Fibroblast of the aortic adventitia (primary cell): Measurements from ENCODE around the gene ZDHHC9. TPM values are rescaled to one million over a fixed set of nuclear protein-coding genes. Genes with fewer than 3 reads are reported as not detected.

Source experiments
- DNase-seq: peaks from one replicate; pipeline ENCODE4 v3.0.0-alpha.2; 2010; ENCODE audit warnings: low read depth
- H3K4me3 ChIP-seq: 2 replicates; pipeline ENCODE4 v1.5.1; 2011; ENCODE audit warnings: low read depth, mild to moderate bottlenecking, control low read depth, low read length, moderate library complexity
- total RNA-seq: library from RNA; depleted of rRNA; stranded (reverse); fragments of >200 nt; gene quantifications from 2 replicates; pipeline ENCODE4 v1.2.3, GENCODE V29; 2012; ENCODE audit warnings: low replicate concordance
- TF ChIP-seq, protein P1 (sequence below): IDR thresholded peaks from 2 replicates; pipeline ENCODE4 v1.5.1; 2011; ENCODE audit warnings: mild to moderate bottlenecking, low read length, control low read depth, inconsistent platforms; ENCODE audit not compliant: insufficient read depth

ZDHHC9 gene
- total RNA-seq, 1 donor, result 37.1 TPM

DNA sequence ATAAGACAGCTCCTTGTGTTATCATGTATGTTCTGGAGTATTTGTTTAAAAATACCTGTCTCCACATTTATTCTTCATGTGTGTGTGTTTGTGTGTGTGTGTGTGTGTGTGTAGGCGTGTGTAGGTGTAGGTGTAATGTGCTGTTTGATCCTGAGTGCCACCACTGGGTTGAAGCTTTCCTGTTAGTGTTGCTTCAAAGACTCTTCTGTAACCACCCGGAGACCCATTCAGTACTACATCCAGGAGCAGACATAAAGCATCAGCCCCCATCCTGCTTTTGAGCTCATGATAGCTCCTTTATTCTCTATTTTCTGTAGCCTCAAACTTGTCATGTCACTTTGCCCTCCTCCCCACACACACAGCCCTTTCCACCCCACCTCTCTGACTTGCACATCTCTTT is 3.0 kb upstream of the ZDHHC9 start:
- DNase-seq, result no peak
- no peak overlapping the region for H3K4me3 ChIP-seq
- TF ChIP-seq, protein P1, sequence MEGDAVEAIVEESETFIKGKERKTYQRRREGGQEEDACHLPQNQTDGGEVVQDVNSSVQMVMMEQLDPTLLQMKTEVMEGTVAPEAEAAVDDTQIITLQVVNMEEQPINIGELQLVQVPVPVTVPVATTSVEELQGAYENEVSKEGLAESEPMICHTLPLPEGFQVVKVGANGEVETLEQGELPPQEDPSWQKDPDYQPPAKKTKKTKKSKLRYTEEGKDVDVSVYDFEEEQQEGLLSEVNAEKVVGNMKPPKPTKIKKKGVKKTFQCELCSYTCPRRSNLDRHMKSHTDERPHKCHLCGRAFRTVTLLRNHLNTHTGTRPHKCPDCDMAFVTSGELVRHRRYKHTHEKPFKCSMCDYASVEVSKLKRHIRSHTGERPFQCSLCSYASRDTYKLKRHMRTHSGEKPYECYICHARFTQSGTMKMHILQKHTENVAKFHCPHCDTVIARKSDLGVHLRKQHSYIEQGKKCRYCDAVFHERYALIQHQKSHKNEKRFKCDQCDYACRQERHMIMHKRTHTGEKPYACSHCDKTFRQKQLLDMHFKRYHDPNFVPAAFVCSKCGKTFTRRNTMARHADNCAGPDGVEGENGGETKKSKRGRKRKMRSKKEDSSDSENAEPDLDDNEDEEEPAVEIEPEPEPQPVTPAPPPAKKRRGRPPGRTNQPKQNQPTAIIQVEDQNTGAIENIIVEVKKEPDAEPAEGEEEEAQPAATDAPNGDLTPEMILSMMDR, result no peak

DNA sequence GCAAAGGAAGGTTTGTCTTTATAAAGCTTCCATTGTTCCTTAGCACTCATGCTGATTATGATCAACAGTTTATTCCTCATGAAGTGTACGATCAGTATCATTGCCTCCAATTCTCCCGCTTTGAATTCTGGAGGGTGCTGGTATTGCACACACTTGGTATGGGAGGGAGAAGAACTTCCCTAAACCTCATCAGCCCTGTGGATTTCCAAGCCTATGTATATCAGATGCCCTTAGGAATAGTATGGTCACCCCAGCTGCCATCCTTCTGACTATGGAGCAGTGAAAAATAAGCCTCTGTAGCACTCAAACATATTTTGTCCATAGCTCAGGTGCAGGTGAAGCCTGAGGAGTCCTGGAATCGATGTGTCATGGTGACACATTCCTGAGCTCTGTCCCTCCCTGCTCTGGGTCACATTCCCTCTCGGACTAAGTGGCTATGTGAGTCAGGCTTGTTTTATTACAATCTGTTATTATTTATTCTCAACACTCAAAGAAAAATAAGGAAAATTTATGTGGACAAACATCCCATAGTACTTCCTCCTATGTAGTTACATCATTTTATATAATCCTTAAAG is 2.0 kb upstream of the ZDHHC9 start:
- no peak overlapping the region for H3K4me3 ChIP-seq
- DNase-seq, result no peak
- TF ChIP-seq, protein P1, result no peak

DNA sequence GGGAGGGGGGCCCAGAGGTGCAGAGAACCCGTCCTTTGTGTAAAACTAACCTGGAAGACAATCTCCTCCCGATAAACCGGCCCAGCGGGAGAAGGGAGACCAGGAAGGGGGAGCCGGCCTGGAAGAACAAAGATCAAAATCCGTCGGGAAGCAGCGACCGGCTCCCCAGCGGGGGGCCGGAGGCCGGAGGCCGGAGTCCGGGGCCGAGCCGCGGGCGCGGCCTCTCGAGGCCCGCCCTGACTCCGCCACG is 552 bp downstream of the ZDHHC9 start:
- DNase-seq, result no peak
- peak overlapping the region; percentile 72 for H3K4me3 ChIP-seq
- TF ChIP-seq, protein P1, result no peak

DNA sequence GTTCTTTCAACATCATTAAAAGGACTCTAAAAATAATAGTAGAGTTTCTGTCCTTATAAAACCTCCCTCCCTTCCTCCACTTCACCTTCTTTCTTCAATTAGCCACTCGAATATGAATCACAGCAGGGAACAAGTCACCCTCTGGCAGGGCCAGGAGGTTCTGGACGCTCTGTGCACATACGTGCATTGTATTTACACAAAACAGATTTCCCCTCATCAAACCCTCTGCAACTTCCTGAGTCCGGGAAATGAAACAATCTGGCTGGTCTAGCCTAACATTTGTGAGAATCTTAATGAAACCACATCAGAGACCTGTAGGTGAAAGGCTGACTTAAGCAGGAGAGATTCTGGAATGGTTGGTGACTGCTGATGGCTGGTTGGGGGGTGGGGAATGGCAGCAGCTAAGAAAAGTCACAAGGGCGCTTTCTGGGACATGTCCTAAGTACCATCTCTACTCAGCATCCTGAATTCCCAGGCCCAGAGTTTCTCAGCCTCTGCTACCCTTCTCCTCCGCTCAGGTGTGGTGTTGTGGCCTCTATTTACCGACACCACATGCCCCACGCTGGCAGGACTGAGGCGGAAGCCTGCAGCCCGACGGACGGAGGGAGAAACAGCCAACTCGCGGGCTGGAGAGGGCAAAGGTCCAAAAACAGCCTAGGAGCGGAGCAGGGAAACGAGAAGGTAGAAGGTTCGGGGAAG is 1.0 kb downstream of the ZDHHC9 start:
- TF ChIP-seq, protein P1, result no peak
- peak overlapping the region; percentile 72 for H3K4me3 ChIP-seq
- peak; percentile 58 for DNase-seq

DNA sequence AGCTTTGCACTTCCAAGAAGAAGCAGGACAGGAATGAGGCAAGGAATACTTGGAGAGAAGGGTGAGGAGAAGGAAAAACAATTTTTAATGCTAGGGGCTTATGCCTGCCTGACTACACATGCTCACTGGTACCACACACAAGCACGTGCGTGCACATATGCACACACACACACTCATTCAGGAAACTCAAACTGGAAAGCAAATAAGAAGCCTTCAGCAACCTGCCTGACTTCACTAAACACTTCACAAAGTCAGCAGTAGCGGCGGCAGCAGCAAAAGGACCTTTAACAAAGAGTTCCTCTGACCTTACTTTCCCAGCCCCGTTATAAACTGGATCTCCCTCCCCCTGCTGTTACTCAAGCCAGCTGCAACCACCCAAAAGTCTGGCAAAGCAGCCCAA is 3.3 kb downstream of the ZDHHC9 start:
- TF ChIP-seq, protein P1, result no peak
- peak overlapping the region; percentile 37 for H3K4me3 ChIP-seq
- DNase-seq, result no peak

DNA sequence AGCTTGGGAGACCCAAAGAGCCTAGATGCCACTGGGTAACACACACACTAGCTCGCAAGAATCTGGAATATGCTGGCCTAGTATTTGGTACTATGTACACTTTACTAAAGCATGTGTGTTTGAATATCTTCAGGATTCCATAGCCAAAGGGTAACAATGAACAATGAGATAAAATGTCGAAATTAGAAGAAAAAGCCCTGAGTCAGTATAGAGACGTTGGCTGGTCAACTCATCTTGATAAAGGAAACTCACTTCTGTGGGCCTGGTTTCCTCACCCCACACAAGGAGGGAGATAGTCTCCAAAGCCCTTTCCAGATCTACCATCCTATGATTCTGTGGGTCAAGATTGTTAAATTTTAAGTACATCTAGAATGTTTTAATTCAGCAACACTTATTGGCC is 6.9 kb downstream of the ZDHHC9 start:
- TF ChIP-seq, protein P1, result no peak
- DNase-seq, result peak; percentile 54
- no peak overlapping the region for H3K4me3 ChIP-seq
